ENCODE measurements around the gene REXO4. TPM values are rescaled to one million over a fixed set of nuclear protein-coding genes. Genes with fewer than 3 reads are reported as not detected.

Gene REXO4
- total and polyA plus RNA-seq, 2 of the 8 experiments (the other 6 are each of a cell fraction or from before 2014, with no cell fraction given): 19.1 to 38.3 TPM

- DNase-seq (ENCODE audit: low read depth in 1 of 2, low spot score in 2 of 2) (no peak), FAIRE-seq (no peak)
- Histone ChIP-seq H3K23ac (ENCODE audit: insufficient read length) (no peak overlapping the region), H3K56ac (replicated peaks; ENCODE audit: insufficient read length, low read depth, low read length) (no peak overlapping the region), H2BK5ac (ENCODE audit: low read depth, low read length) (no peak overlapping the region), H4K91ac (replicated peaks; ENCODE audit: insufficient read length, low read length) (no peak overlapping the region), H3K18ac (ENCODE audit: extremely low read depth, low read length) (no peak overlapping the region), H3K27me3 (replicated peaks in 1 of 4; ENCODE audit: control insufficient read depth in 3 of 4, extremely low read depth in 1 of 4, insufficient read depth in 3 of 4, low read length in 3 of 4) (no peaks in the 10 kb centered on the region), H2BK20ac (ENCODE audit: low read length) (no peak overlapping the region), H2AFZ (ENCODE audit: low read length) (no peak overlapping the region), H4K8ac (ENCODE audit: extremely low read depth, insufficient read depth, low read length) (no peak overlapping the region), H3K9me3 (ENCODE audit: insufficient read depth in 2 of 2, low read depth in 1 of 2, low read length in 1 of 2) (no peaks in the 10 kb centered on the region), H3K27ac (ENCODE audit: low read depth, low read length) (no peak overlapping the region), H2BK120ac (replicated peaks; ENCODE audit: low read depth, low read length) (no peak overlapping the region), H3K79me2 (ENCODE audit: control insufficient read depth in 1 of 2, insufficient read depth in 2 of 2, low read length in 2 of 2) (no peaks in the 10 kb centered on the region), H3K23me2 (ENCODE audit: low read depth, low read length) (no peaks in the 10 kb centered on the region), H2BK15ac (ENCODE audit: low read length) (no peak overlapping the region), H2AK5ac (ENCODE audit: low read depth, low read length) (no peak overlapping the region), H3K14ac (ENCODE audit: insufficient read length) (no peak overlapping the region), H3K79me1 (ENCODE audit: low read depth, low read length) (no peaks in the 10 kb centered on the region), H3K36me3 (ENCODE audit: control insufficient read depth in 2 of 4, insufficient read depth in 4 of 4, low read length in 3 of 4) (no peaks in the 10 kb centered on the region), H4K20me1 (replicated peaks in 1 of 2; ENCODE audit: control insufficient read depth in 1 of 2, insufficient read depth in 2 of 2, low read length in 2 of 2) (peaks cover 0 to 5% of the 10 kb centered on the region in 2 experiments), H4K5ac (ENCODE audit: insufficient read length, low read depth, low read length) (no peak overlapping the region), H3K4me1 (replicated peaks in 1 of 4; ENCODE audit: control insufficient read depth in 3 of 4, insufficient read depth in 4 of 4, low read length in 3 of 4) (no peaks in the 10 kb centered on the region), H3K4ac (replicated peaks; ENCODE audit: insufficient read length, low read depth, low read length) (no peak overlapping the region), H3K4me2 (ENCODE audit: insufficient read depth in 1 of 2, low read depth in 2 of 2, low read length in 2 of 2) (no peak overlapping the region), H2BK12ac (ENCODE audit: low read depth, low read length) (no peak overlapping the region), H3K4me3 (ENCODE audit: extremely low read depth in 1 of 4, insufficient read depth in 2 of 4, low read depth in 3 of 4, low read length in 4 of 4) (no peak overlapping the region), H3K9ac (replicated peaks in 1 of 4; ENCODE audit: extremely low read depth in 1 of 4, low read depth in 3 of 4, low read length in 3 of 4) (no peak overlapping the region)
- CTCF ChIA-PET (ENCODE audit: partially characterized antibody): interaction anchor here (0.6 to 7.2 kb wide), 14 partner anchors 11 to 96 kb away, joined by 3 to 64 read pairs (median 6); partner anchors contain the start of genes ADAMTS13 and CACFD1
- 88% methylated on average over 8 of the region's 8 CpGs; no CpG with 5 or more reads in 1 of the 2 experiments for WGBS, 2 experiments (ENCODE audit: extremely low coverage in 1 of 2, insufficient coverage in 1 of 2, insufficient read length in 1 of 2, insufficient replicate concordance in 2 of 2, low coverage in 1 of 2, low lambda C conversion rate in 2 of 2, missing lambda C conversion rate in 1 of 2)
- TF ChIP-seq KDM4A (IDR thresholded peaks at IDR 0.05; ENCODE audit: low read depth, low read length, severe bottlenecking): no peak
- no peak for TF ChIP-seq RXRA (IDR thresholded peaks at IDR 0.05; ENCODE audit: insufficient read depth, low read depth, low read length)
- no peak for TF ChIP-seq MAX (IDR thresholded peaks at IDR 0.05)
- TF ChIP-seq EGR1 (IDR thresholded peaks at IDR 0.05; ENCODE audit: borderline replicate concordance, low read depth, low read length): no peak
- TF ChIP-seq FOSL1 (IDR thresholded peaks at IDR 0.05; ENCODE audit: insufficient read depth, low read depth, low read length): no peak
- TF ChIP-seq ATF2 (IDR thresholded peaks at IDR 0.05; ENCODE audit: low read length): no peak
- no peak for TF ChIP-seq POLR2AphosphoS5 (IDR thresholded peaks at IDR 0.05; ENCODE audit: low read depth, low read length)
- TF ChIP-seq SP1 (IDR thresholded peaks at IDR 0.05; ENCODE audit: low read depth, low read length): no peak
- no peak for TF ChIP-seq NANOG (IDR thresholded peaks at IDR 0.05; ENCODE audit: insufficient read depth, low read depth, low read length, poor library complexity, severe bottlenecking)
- no peak for TF ChIP-seq TAF7 (optimal IDR thresholded peaks at IDR 0.05; ENCODE audit: borderline replicate concordance, low read depth, low read length)
- no peak for TF ChIP-seq RAD21 (IDR thresholded peaks at IDR 0.05 in 1 of 2, conservative IDR thresholded peaks at IDR 0.05 in 1 of 2; ENCODE audit: low read depth in 2 of 2, low read length in 2 of 2)
- POLR2A ChIA-PET (ENCODE audit: partially characterized antibody): interaction anchor here (1.7 to 2.1 kb wide), 3 partner anchors 10 to 26 kb away, joined by 4 to 8 read pairs (median 6); no protein-coding TSS in a partner anchor
Measured at GRCh38 chr9:133443982-133444381, 26.2 kb upstream of the REXO4 start.

Measured in H1 (cell line).